ENCODE measurements around the gene USP31.

USP31 gene

GRCh38 chr16:23014592-23014991, 134.7 kb downstream of the USP31 start:
- DNase-seq, result no peak

Data from T-helper 2 cell (primary cell).